Neutrophil (primary cell): ENCODE results near the gene ZFP64.
A peak's percentile ranks its signal among the peaks of the same experiment; 100 is the strongest.

ENCODE experiments used
- H3K27ac ChIP-seq: fragments of 200-600 bp; sonication (generic); 2 replicates; pipeline ENCODE4 v1.5.1; 2016; ENCODE audit warnings: mild to moderate bottlenecking, moderate library complexity
- H3K27me3 ChIP-seq: fragments of 200-600 bp; sonication (generic); 2 replicates; pipeline ENCODE4 v1.6.0; 2016; ENCODE audit warnings: mild to moderate bottlenecking
- H3K36me3 ChIP-seq: fragments of 200-600 bp; sonication (generic); 2 replicates; pipeline ENCODE4 v1.5.1; 2017
- H3K4me1 ChIP-seq, 2 experiments: fragments of 200-600 bp in 1 of 2; sonication (generic) in 1 of 2; 1 replicate in 1 of 2; 2 replicates in 1 of 2; pipeline versions ENCODE4 v1.5.1 to v1.6.1; 2013 to 2016; ENCODE audit warnings: low read depth in 1 of 2, low read length in 1 of 2, mild to moderate bottlenecking in 1 of 2, moderate library complexity in 1 of 2; ENCODE audit not compliant: control insufficient read depth in 1 of 2, insufficient read depth in 1 of 2
- H3K4me3 ChIP-seq, 2 experiments: fragments of 200-600 bp in 1 of 2; sonication (generic) in 1 of 2; 1 replicate in 1 of 2; 2 replicates in 1 of 2; pipeline ENCODE4 v1.5.1; 2013 to 2016; ENCODE audit warnings: low read depth in 1 of 2, low read length in 1 of 2, mild to moderate bottlenecking in 1 of 2, moderate library complexity in 1 of 2
- H3K9me3 ChIP-seq: fragments of 200-600 bp; sonication (generic); 2 replicates; pipeline ENCODE4 v1.5.1; 2016
- TF ChIP-seq, protein P1 (sequence below): fragments of 200-600 bp; sonication (generic); IDR thresholded peaks from 2 replicates; pipeline ENCODE4 v1.5.1; 2016; ENCODE audit warnings: antibody characterized with exemption

ZFP64 gene

DNA sequence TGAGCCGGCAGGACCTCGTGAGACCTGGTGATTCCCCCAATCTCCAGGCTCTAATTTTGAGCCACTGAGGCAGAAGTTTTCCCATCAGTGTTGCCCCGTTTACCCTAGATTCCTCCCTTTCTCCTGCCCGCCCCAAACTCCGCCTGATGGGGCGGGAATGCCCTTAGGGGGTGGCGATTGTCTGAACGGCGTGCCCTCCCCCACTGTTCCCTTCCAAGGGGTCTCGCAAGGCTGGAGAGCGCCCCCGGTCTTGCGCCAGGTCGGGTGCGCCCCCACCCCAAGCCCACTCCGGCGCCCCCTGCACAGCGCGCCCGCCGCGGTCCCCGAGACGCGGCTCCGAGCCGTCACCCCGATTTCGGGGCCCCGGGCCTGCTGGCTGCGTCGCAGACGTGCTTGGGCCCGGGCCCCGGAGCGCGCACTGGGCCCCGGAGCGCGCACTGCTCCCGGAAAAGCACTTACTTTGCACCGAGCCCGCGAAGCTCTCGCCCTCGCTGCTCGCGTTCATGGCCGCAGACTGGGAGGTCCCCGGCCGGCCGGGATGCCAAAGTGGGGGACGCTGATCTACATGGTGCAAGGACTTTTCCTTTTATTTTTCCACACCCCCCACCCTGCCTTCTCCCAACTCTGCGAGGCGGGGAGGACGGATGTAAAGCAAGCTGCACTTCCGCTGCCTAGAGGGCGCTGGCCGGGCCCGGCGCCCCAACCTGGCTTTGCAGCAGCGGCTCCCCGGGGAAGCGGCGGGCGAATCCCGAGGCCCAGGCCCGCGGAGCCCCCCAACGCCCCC, at the start of gene ZFP64:
ZFP64 (minus strand) TSS at position 648 of the 784 bp plus-strand sequence; CDS start at position 505, 143 bp downstream.
- H3K27ac ChIP-seq, result no peak within 1 kb of the TSS
- H3K9me3 ChIP-seq, result no peaks in the 10 kb centered on the region
- peaks cover 13% of the 10 kb centered on the region for H3K27me3 ChIP-seq
- H3K36me3 ChIP-seq, result no peaks in the 10 kb centered on the region
- TF ChIP-seq, protein P1, sequence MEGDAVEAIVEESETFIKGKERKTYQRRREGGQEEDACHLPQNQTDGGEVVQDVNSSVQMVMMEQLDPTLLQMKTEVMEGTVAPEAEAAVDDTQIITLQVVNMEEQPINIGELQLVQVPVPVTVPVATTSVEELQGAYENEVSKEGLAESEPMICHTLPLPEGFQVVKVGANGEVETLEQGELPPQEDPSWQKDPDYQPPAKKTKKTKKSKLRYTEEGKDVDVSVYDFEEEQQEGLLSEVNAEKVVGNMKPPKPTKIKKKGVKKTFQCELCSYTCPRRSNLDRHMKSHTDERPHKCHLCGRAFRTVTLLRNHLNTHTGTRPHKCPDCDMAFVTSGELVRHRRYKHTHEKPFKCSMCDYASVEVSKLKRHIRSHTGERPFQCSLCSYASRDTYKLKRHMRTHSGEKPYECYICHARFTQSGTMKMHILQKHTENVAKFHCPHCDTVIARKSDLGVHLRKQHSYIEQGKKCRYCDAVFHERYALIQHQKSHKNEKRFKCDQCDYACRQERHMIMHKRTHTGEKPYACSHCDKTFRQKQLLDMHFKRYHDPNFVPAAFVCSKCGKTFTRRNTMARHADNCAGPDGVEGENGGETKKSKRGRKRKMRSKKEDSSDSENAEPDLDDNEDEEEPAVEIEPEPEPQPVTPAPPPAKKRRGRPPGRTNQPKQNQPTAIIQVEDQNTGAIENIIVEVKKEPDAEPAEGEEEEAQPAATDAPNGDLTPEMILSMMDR, result no peak
- H3K4me3 ChIP-seq, result peak within 1 kb of the TSS; percentile 59 to 71
- peaks cover 15 to 20% of the 10 kb centered on the region in 2 experiments for H3K4me1 ChIP-seq

DNA sequence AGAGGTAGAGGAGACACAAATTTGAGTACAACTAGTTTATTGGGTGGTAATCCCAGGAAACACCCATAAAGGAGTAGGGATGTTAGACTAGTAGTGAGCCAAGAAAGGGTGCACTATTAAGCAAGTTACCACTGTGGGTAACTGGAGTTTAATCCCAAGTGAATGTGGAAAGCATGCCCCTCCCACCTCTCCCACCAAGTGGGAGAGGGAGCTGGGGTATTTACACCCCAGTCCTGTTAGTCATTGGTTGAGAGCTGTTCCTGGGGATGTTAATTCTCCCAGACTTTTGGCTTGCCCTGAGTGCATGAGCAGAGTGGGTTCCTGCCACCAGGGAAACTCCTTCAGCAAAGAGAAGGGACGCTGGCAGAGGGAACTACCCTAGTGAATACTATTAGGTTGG, 49.2 kb upstream of the ZFP64 start:
- TF ChIP-seq, protein P1, result no peak
- no peaks in the 10 kb centered on the region for H3K9me3 ChIP-seq
- no peaks in the 10 kb centered on the region for H3K36me3 ChIP-seq
- no peaks in the 10 kb centered on the region for H3K4me1 ChIP-seq
- no peak overlapping the region for H3K4me3 ChIP-seq
- no peak overlapping the region for H3K27ac ChIP-seq
- peaks cover 4% of the 10 kb centered on the region for H3K27me3 ChIP-seq

DNA sequence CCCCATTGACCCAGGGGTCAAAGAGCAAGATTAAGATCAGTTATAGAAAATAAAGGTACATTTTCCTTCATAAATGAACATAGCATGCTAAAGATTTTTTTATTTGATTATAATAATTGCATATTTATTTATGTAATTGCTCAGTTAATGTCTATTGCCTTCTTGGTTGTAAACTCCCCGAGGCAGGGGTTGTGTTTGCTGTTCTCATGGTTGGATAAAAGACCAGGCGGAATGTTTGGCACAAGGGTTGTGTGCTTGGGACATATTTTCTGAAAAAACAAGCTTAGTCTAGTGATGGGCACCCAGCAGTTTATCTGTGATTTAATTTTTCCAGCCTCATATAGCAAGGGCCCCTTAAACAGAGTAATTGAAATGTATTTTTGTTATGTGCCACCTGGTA, 47.5 kb upstream of the ZFP64 start:
- Histone ChIP-seq H3K27ac (no peak overlapping the region), H3K9me3 (no peaks in the 10 kb centered on the region), H3K27me3 (peaks cover 4% of the 10 kb centered on the region), H3K4me1 (no peaks in the 10 kb centered on the region), H3K4me3 (no peak overlapping the region), H3K36me3 (no peaks in the 10 kb centered on the region)
- TF ChIP-seq, protein P1, result no peak

DNA sequence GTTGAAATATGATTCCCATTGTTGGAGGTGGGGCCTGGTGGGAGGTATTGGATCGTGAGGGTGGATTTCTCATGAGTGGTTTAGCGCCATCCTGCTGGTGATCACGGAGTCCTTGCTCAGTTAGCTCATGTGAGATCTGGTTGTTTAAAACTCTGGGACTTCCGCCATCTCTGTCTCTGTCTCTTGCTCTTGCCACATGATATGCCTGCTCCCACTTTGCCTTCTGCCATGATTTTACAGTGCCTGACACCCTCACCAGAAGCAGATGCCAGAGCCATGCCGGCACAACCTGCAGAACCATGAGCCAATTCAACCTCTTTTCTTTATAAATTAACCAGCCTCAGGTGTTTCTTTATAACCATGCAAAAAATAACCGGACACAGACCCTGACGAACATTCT, 44.7 kb upstream of the ZFP64 start:
- peaks cover 4% of the 10 kb centered on the region for H3K27me3 ChIP-seq
- H3K36me3 ChIP-seq, result no peaks in the 10 kb centered on the region
- H3K27ac ChIP-seq, result no peak overlapping the region
- no peaks in the 10 kb centered on the region for H3K9me3 ChIP-seq
- no peaks in the 10 kb centered on the region for H3K4me1 ChIP-seq
- no peak overlapping the region for H3K4me3 ChIP-seq
- TF ChIP-seq, protein P1, result no peak

DNA sequence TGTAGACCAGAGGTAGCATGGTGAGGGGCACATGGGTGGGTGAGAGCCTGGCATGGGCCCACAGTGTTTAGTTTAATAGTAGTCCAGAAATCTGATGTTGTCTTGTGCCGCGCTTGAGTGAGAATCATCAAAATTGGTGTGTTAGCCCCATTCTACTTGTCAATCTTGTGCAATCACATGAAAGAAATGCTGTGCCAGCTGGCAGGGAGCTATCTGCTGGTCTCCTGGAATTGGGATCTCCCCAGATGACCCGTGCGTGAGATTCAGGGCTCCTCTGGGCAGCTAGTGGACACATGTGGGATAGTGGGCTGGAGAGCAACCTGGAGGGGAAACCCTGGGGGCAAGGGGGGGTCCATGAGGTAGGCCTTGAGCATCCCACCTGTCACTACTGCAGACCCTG, 43.5 kb upstream of the ZFP64 start:
- Histone ChIP-seq H3K9me3 (no peaks in the 10 kb centered on the region), H3K27ac (no peak overlapping the region), H3K36me3 (no peaks in the 10 kb centered on the region), H3K4me3 (no peak overlapping the region), H3K27me3 (peaks cover 4% of the 10 kb centered on the region), H3K4me1 (no peaks in the 10 kb centered on the region)
- TF ChIP-seq, protein P1, result no peak
